Neural crest cell (in vitro differentiated cells): ENCODE results near the gene MCC. TPM values are rescaled to one million over a fixed set of nuclear protein-coding genes. Genes with fewer than 3 reads are reported as not detected.

ENCODE experiments used
- DNase-seq: peaks from one replicate; pipeline ENCODE4 v3.0.0; 2021; ENCODE audit warnings: low read depth, mixed read lengths, low spot score
- H3K27ac Mint-ChIP-seq: one replicate; pipeline ENCODE4 v1.8.0; 2021; ENCODE audit warnings: mild to moderate bottlenecking, mixed read lengths; ENCODE audit not compliant: unreplicated experiment
- H3K27me3 Mint-ChIP-seq: 2 replicates; pipeline ENCODE4 v1.8.0; 2021; ENCODE audit warnings: low read depth, mild to moderate bottlenecking, mixed read lengths
- H3K36me3 Mint-ChIP-seq: 2 replicates; pipeline ENCODE4 v1.8.0; 2021; ENCODE audit warnings: low read depth, mild to moderate bottlenecking, mixed read lengths
- H3K4me1 Mint-ChIP-seq: 2 replicates; pipeline ENCODE4 v1.8.0; 2021; ENCODE audit warnings: mixed read lengths
- H3K4me3 Mint-ChIP-seq: one replicate; pipeline ENCODE4 v1.8.0; 2021; ENCODE audit warnings: mild to moderate bottlenecking, mixed read lengths
- H3K9me3 Mint-ChIP-seq: 2 replicates; pipeline ENCODE4 v1.8.0; 2021; ENCODE audit warnings: mixed read lengths
- CTCF ChIP-seq: fragments of 200-600 bp; sonication (generic); conservative IDR thresholded peaks from 2 replicates; pipeline ENCODE4 v1.5.0; 2021; ENCODE audit warnings: antibody characterized with exemption, mild to moderate bottlenecking
- total RNA-seq: library from RNA; stranded (reverse); gene quantifications from 2 replicates; pipeline ENCODE4 v1.2.1, GENCODE V29; 2021

The MCC gene
- total RNA-seq, 1 donor from 2014 or later = 10.8 TPM

- Mint-ChIP-seq H3K36me3 (no peaks in the 10 kb centered on the region), H3K9me3 (no peaks in the 10 kb centered on the region), H3K27me3 (no peaks in the 10 kb centered on the region), H3K27ac (no peak overlapping the region), H3K4me3 (no peak overlapping the region), H3K4me1 (no peaks in the 10 kb centered on the region)
- no peak for DNase-seq
- TF ChIP-seq CTCF = no peak
These were observed 51.1 kb downstream of the MCC start for GRCh38 chr5:113437111-113437510.

DNA sequence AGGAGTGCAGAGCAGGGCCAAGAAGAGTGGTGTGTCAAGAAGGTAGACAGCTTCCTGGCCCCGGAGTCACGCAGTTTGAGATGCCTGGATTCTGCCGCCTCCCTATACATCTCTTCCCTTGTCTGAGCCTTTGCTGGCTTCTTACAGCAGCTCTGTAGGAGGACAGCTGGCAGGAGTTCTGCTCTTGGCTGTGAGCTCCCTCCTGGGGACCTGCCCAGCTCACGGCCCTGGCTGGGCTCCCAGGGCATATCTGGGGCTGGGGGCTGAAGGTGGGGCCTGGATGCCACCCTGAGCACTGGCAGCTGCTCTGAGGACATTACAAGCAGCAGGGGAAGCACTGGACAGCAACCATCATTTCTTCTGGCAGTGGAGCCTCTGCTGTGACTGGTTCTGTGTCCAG is 52.7 kb downstream of the MCC start:
- no peak overlapping the region for H3K27ac Mint-ChIP-seq
- no peaks in the 10 kb centered on the region for H3K27me3 Mint-ChIP-seq
- no peaks in the 10 kb centered on the region for H3K4me1 Mint-ChIP-seq
- TF ChIP-seq CTCF = no peak
- no peaks in the 10 kb centered on the region for H3K36me3 Mint-ChIP-seq
- no peak for DNase-seq
- H3K4me3 Mint-ChIP-seq = no peak overlapping the region
- no peaks in the 10 kb centered on the region for H3K9me3 Mint-ChIP-seq

GRCh38 chr5:113434889-113435288 is 53.4 kb downstream of the MCC start, which contains the start of gene TSSK1B:
TSS of gene TSSK1B (minus strand) at chr5:113434989. CDS start at chr5:113434839, 150 bp downstream.
- no peak for DNase-seq

DNA sequence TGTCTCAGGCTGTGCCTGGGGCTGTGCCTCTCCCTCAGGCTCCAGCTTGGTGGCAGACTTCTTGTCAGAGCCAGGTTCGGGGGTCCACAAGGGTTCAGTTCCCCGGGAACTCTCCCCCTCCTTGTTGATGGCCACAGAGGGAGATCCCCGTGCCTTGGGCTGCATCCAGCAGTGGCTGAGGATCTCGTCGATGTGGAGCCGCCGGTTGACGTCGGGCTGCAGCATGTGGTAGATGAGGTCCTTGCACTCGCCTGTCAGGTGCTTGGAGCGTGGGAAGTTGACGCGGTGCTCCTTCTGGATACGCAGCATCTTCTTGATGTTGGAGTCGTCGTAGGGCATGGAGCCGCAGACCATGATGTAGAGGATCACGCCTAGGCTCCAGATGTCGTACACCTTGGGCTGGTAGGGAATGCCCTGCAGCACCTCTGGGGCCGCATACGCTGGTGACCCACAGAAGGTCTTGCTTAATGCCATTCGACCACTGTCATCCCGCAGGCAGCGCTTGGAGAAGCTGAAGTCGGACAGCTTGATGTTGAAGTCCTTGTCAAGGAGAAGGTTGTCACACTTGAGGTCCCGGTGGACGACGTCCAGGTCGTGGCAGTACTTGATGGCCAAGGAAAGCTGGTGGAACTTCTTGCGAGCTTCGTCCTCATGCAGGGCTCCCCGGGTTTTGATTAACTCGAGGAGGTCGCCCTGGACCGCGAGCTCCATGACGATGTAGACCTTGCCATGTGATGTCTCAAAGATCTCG is 54.2 kb downstream of the MCC start:
- no peaks in the 10 kb centered on the region for H3K36me3 Mint-ChIP-seq
- H3K4me3 Mint-ChIP-seq = no peak overlapping the region
- H3K4me1 Mint-ChIP-seq = no peaks in the 10 kb centered on the region
- no peaks in the 10 kb centered on the region for H3K27me3 Mint-ChIP-seq
- no peak overlapping the region for H3K27ac Mint-ChIP-seq
- no peak for TF ChIP-seq CTCF
- H3K9me3 Mint-ChIP-seq = no peaks in the 10 kb centered on the region
- no peak for DNase-seq

More at GRCh38 chr5:113434889-113435288, 53.4 kb downstream of the MCC start, which contains the start of gene TSSK1B:
- Mint-ChIP-seq H3K4me3 (no peak within 1 kb of the TSS), H3K27ac (no peak within 1 kb of the TSS), H3K9me3 (no peaks in the 10 kb centered on the region), H3K36me3 (no peaks in the 10 kb centered on the region), H3K4me1 (no peaks in the 10 kb centered on the region), H3K27me3 (no peaks in the 10 kb centered on the region)
- no peak for TF ChIP-seq CTCF

DNA sequence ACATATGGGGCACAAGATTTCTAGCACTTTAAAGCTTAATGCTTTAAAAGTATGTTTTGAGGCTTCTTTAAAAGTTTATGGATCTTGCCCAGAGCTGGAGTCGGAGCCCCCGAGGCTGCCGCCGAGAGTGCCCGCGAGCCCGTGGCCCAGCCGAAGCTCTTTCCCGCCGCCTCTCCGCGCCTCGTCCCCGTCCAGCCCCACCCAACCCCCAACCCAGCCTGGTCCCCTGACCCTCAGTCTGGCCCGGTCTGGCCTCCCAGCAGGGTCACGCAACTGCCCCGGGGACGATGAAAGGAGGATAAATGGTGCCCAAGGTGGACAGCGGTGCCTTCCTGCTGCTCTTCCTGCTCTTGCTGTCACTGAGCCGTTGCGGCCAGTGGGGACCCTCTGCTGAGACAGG is 55.2 kb downstream of the MCC start:
- no peak for TF ChIP-seq CTCF
- Mint-ChIP-seq H3K36me3 (no peaks in the 10 kb centered on the region), H3K4me1 (no peaks in the 10 kb centered on the region), H3K27me3 (no peaks in the 10 kb centered on the region), H3K9me3 (no peaks in the 10 kb centered on the region), H3K27ac (no peak overlapping the region), H3K4me3 (no peak overlapping the region)
- no peak for DNase-seq
